ENCODE results near the gene MAN1A1. TPM values are rescaled to one million over a fixed set of nuclear protein-coding genes. Genes with fewer than 3 reads are reported as not detected.

Gene MAN1A1
- total RNA-seq, 1 donor from 2014 or later, result 43.6 TPM

DNA sequence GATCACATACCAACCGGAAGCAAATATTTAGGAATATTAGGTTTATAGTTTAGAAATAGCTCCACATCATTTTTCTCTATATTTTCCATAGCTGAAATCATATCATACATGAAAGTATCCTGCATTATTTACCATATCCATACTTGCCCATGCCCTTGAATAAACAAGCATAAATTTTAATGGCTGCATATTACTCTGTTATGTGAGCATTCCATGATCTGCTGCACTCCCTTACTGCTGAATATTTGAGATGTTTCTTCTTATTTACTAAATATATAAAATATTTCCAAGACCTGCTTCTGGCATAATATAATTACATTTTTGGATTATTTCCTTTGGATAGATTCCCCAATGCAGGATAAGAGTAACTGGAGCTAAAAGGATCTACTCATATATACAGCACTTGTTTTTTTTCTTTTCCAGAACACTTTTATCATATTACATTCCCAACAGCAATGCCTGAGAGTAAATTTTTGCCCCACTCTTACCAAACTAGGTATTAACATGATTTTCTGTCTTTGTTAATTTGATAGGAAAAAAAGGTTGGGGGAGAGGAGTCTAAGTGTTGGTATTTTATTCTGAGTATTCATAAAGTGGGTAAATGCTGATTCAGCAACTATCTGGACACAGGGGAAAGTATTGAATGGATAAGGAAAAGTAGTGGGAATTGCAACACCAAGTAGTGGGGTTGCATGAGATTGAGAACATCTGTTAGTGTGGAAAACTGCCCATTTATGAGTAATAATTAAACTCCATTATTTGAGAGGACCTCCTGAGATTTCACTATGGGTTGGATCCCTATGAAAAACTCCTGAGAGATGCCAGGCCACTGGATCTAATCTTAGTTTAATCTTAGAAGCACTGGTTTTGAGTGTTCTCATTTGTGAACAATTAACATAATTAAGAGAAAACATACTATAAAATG lies 76.0 kb downstream of the MAN1A1 start:
- no peak for DNase-seq (ENCODE audit: low read depth in 2 of 2)

DNA sequence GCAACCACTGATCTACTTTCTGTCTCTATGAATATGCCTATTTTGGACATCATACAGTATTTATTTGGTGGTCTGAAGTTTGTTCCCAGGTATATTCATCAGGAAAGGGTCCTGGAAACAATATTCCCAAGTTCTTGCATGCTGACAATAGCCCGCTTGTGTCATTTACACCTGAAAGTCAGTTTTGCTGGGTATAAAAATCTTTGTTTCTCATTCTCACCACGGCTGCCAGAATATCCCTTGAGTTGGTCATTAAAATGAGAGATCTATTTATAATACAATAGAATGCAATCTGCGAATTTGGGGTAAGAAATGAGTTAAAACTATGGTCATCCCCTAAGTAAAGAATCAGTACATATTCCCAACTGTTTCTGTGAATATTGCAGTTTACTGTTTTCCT lies 79.0 kb downstream of the MAN1A1 start:
- no peak for DNase-seq (ENCODE audit: low read depth in 2 of 2)

DNA sequence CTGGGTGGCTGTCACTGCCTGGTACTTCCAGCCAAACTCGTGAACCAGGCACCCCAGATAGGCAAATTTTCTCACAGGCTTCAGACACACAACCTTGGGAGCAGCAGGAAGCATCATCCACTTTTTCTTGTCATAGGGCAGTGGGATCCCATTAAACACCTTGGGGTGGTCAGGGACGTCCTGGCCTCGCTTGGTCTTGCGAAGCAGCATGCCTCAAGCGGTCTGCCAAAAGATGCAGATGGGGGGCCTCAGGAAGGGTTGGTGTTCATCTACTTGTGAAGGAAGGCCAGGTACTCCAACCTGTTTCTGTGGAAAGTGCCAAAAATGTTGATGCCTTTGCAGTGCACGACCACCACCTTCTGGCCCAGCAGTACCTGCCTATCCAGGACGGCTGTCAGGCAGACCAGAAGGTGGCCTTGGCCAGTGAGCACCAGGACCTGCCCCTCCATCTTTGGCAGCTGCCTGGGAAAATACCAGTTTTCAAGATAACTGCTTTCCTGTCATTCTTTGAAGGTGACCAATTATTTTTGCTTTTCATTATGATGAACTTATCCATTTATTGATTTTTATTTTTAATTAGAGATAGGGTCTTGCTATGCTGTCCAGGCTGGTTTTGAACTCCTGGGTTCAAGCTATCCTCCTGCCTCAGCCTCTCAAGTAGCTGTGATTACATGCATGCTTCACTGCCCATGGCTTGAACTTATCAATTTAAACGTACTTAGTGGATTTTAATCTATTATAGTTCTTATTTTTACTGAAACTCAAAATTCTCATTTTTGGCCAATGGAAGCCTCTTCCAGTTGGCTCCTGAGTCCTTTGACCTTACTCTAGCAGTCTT lies 80.1 kb downstream of the MAN1A1 start:
- DNase-seq (ENCODE audit: low read depth in 2 of 2), result no peak

DNA sequence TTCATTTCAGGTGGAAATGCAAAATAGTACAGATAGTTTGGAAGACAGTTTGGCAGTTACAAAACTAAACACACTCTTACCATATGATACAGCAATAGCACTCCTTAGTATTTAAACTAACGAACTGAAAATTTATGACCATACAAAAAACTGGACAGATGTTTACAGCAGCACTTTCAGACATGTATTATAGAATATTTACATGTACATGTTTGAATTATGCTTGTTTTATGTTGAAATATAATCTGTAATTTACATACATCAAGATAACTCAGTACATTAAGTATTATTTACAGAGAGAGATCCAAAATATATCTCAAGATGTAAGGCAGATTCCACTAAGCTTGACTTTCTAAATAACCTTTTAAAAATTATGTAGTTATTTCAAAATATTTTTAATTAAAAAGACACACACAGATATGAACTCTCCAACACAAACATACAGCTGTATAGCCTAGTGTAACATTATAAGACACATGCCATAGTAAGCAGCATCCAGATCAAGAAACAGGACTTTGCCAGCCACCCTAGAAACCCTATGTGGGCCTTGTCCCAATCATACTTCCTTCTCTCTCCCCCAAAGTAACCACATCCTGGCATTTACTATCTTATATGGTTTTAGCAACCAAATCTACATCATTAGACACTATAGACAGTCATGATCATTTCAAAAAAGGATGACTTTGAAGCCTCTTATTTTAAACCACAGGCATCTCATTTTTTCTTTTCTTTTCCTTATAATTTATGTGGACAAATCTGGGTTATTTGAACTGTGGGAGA lies 82.2 kb downstream of the MAN1A1 start:
- no peak for DNase-seq (ENCODE audit: low read depth in 2 of 2)

DNA sequence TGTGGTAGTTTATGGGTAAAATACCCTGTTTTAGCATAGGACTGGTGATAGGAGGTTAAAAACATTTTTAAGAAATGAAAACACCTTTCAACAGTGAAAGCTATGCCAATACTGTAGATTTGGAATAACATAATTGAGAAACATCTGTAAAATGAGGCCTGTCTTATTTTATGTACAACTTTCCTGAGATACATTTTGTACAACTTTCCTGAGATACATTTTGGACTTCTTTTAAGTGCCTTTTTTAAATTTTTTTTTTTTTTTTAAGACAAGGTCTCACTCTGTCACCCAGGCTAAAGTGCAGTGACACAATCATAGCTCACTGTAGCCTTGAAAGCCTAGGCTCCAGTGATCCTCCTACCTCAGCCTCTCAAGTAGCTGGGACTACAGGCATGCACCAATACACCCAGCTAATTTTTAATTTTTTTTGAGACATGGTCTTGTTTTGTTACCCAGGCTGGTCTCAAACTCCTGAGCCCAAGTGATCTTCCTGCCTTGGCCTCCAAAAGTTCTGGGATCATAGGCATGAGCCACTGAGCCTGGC lies 84.6 kb downstream of the MAN1A1 start:
- DNase-seq (ENCODE audit: low read depth in 2 of 2), result no peak

DNA sequence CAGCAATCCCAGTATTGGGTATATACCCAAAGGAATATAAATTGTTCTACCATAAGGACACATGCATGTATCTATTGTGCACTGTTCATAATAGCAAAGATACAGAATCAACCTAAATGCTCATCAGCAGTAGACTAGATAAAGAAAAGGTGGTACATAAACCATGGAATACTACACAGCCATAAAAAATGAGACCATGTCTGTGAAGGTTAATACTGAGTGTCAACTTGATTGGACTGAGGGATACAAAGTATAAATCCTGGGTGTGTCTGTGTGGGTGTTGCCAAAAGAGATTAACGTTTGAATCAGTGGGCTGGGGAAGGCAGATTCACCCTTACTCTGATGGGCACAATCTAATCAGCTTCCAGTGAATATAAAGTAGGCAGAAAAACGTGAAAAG lies 86.9 kb downstream of the MAN1A1 start:
- DNase-seq (ENCODE audit: low read depth in 2 of 2), result no peak

DNA sequence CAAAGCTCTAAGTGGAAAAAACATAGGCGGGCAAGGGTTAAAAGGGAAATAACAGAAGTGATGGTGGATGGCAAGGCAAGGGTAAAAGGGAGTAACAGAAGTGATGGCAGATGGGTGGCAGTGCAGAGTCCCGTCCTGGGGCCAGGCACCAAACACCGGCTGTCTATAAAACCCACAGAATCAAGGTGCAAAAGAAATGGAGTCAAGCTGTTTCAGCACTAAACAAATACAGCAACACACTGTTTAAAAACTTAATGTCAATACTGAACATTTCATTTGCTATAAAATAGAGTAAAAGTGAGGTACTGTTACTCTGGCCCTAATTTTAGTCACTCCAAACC lies 87.6 kb downstream of the MAN1A1 start:
- no peak for DNase-seq (ENCODE audit: low read depth in 2 of 2)

DNA sequence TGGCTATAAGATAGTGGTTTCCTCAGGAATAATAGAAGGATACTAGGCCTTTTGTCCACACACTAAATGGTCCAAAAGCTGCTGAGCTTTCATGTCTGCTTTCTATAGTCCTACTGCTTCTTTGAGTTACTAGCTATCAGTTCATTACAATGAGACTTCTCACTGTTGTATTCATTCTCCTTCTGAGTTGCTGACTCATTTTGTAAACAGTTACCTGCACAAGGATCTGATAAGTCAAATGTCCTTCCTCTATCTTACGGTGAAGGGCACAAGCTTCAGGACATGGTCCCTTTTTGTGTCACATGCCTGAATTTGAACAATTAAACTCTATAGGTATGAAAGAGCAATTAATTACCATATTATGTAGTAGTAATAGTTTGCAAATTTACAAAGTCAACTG lies 90.5 kb downstream of the MAN1A1 start:
- no peak for DNase-seq (ENCODE audit: low read depth in 2 of 2)

DNA sequence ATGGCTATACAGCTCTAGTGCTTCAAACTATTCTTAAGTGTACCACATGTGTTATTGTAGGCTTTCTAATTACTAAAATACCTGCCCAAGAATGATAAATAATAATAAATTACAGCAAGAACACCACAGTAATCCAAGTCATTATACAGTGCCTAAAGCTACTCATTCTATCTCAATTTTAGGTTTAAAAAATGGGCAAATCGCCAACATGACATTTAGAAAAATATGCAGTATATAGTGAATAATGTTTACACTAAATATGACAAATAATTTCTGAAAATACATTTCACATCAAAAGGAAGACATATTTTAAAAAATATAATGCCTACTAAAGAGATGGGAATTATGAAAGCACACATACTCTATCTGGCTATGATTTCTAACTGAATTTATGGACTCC lies 91.8 kb downstream of the MAN1A1 start:
- DNase-seq (ENCODE audit: low read depth in 2 of 2), result no peak

DNA sequence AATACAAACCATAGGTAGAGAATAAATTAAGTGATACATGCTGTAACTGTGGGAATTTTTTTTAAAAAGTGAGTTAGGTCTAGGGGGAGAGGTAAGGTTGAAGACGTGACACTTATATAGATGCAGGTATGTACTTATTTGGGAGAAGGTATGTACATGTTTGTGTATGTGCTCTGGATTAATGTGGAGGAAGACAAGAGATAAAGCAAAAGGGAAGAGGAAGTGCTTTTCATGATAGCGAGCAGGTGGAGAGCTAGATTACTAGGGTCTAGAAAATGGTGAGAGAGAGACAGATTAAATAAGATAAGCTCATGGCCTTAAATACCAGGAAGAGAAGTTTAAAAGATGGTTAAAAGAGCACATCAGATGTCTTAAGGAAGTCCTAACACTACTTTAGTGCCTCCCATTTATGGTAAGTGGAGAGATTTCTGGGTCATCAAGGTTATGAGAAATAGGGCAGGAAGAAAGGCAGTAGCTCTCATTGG lies 92.5 kb downstream of the MAN1A1 start:
- no peak for DNase-seq (ENCODE audit: low read depth in 2 of 2)

DNA sequence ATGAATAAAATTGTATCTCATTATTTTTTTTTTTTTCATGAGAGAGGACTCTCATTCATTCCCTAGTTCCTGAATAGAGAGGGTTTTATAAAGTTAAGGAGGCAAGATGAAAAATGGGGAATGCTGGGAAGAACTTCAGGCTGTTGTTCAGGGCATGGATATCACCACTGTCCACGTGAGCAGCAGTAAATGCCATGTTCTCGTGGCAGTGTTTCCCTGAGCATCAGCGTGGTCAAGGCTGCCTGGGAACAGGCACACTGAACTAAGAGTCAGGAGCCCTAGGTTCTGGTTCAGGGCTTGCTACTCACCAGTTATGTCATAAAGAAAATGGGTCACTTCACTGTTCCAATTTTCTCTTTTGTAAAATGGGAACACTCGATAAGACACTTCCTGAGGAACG lies 93.2 kb downstream of the MAN1A1 start:
- DNase-seq (ENCODE audit: low read depth in 2 of 2), result no peak

DNA sequence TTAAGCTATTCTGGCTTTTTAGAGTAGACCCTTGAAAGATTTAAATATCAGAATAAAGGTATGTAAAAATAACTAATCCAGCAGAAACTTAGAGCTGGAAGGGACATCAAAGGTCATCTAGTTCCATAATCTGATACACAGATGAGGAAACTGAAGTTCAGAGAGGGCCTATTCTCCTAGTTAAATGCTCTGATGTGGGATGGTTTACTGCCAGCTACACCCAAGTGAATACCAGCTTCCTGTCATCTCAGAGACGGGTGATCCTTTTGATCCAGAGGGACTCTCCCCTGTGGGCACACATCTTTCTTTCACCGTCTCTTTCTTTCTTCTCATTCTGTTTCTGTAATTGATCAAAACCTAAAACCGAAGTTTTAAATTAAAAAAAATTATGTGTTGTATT lies 94.1 kb downstream of the MAN1A1 start:
- DNase-seq (ENCODE audit: low read depth in 2 of 2), result no peak

DNA sequence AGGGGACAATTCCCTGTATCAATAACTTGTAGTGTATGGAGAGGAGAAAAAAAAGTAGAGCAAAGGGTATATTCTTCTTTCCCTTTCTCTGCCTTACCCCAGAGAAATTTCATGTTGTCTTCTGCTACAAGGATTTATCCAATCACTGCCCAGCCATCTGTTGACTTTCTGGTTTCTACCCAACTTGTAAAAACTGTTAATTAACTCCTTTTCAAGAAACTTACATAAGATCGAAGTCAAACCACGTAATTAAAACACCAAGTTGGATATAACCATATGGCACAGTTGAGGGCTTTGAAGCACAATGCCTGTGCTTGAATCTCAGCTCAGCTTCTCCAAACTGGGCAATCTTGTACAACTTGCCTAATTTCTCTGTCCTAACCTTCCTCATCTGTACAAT lies 99.5 kb downstream of the MAN1A1 start:
- DNase-seq (ENCODE audit: low read depth in 2 of 2), result no peak

DNA sequence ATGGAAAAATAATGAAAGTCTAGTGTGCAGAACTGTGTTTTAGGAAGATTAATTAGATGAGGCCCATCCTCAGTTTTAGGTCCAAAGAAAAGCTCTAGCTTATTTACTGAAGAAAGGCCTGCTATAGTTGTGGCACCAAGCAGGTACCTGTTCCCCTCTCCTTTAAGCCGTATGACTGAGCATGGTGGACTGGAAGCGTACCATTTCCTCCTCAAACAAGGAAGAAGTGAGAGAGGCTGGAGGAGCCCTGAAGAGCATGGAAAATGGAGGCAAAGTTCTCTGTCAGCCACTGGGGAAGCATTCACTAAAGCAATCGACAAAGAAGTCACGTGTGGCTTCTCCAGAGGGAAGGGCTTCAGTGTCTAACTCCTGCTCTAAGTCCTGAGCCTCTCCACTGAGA lies 100.2 kb downstream of the MAN1A1 start:
- DNase-seq (ENCODE audit: low read depth in 2 of 2), result no peak

DNA sequence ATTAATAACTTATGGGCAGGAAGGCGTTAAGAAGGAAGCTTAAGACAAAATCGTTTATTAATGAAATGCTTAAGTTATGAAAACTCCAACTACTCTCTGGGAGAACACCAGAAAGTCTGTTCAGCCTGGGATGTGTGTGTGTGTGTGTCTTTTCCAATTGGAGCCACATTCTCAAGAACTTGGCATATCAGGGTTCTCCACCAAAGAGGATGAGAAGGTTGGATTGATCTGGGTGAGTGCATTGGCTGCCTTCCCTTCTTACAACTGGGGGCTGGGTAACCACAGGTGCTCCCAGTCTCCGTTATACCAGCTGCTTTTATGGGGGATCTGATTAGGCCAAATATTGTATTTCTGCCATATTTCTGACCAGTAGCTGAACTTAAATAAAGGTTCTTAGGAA lies 102.1 kb downstream of the MAN1A1 start:
- no peak for DNase-seq (ENCODE audit: low read depth in 2 of 2)

DNA sequence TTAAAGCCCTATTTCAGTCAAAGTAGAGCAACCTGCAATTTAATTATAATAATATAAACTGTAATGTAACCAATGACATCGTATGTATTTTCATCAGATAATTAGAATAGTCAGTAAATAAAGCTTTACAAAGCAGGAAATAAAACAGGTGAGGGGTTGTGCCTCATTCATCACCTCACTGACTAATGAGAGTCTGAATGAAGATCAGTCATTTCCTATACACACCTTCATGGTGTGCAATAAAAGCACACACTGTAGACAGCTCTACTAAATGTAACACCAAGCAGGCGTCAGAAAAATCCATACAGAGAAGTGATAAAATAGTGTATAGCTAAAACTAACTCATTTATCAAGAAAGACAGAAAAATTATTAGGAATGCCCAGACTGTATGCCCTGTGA lies 105.9 kb downstream of the MAN1A1 start:
- DNase-seq (ENCODE audit: low read depth in 2 of 2), result no peak

DNA sequence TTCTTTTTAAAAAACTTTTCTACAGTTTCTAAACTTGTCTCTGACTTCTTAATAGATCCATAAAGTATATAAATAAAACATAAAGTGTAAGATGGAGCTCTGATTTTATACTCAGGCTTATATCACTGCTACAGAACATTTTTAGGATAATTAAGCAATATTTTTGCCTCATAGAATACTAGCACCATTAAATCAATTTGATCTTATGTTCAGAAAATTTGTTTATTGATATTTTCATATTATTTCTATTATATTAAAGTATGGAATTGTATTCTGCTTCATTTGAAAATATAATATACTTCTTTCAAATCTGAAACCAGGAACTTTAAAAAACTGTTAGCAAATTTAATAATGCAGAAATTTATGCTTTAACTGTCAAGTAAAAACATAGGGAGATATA lies 106.5 kb downstream of the MAN1A1 start:
- DNase-seq (ENCODE audit: low read depth in 2 of 2), result no peak

DNA sequence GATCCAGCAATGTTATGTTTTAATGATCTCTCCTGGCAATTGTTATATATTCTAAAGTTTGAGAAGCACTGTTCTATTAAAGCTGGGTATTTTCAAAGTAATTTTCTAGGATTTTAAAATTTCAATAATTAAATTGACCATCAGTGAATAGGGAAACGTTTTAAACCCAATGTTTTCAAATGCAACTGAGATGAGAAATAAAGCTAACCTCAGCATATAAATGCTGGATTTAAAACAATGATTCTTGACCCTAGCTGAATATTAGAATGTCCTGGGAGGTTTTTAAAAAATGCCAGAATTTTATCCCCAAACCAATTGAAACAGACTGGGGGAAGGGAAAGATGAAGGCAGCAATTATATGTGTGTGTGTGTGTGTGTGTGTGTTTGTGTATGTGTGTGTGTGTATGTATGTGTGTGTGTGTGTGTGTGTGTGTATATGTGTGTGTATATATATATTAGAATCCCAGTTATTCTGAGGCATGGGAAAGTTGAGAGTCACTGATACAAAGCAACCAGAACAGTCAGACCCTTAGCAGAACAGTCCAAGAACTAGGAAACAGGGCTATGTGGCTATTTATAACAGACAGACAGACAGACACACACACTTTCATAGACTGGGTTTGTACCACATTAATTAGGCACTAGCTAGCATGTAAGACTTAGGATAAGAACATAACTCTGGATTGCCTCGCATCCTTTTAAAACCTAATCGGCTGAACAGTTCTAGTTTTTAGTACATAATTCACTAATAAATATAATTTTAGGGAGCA lies 107.8 kb downstream of the MAN1A1 start:
- no peak for DNase-seq (ENCODE audit: low read depth in 2 of 2)

DNA sequence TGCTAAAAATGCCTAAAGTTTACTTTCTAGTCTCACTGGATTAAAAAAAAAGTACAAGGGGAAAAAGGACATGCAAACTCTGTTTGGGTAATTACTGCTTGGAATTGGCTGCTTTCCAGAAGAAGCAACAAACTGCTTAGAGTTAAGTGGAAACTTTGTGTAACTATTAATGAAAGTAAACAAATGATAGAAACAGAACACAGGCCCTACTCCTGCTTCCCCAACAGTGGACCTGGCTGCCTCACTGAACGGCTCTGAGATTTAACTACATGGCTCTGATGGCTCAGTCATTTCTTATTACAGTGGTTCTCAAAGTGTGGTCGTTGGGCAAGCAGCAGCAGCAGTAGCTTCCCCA lies 108.5 kb downstream of the MAN1A1 start:
- peak in 1 of 2 donors; percentile 49 for DNase-seq (ENCODE audit: low read depth in 2 of 2)

DNA sequence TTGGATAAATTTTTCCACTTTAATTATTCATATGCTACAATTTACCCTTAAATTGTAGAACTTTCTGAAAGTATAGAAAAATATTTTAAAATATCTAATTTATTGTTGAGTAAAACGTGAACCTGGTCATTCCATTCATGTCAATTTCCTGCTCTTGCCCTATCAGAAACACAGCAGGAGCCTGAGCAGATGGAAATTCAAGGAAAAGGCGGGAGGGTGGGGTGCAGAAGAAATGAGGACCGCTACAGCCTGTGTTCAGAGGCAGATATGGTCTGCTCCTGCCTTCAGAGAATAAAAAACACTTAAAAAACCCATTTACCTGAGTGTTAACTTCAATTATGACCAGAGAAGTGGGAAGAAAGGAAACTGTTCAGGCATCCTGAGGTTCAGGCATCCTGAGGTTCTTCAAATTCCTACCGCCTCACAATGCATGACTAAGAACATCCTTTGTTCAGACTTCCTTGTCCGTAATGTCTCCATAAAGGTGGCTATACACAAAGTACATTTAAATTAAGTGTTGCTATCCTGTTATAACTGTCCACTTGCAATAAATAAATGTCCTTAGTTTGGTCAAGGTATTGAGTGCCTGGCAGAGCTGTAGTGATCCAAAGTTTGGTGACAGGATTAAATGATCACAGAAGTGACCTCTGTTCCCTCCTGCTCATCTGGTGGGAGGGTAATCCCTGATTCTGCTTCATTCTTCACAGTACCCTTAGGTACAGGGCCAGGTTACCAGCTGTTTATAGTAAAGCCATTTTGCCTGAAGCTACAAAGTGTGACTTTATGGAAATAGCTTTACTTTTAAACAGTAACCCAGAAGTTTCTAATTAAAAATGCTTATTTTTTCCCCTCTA lies 109.1 kb downstream of the MAN1A1 start:
- DNase-seq (ENCODE audit: low read depth in 2 of 2), result peak in 1 of 2 donors; percentile 40
